Measurements from ENCODE around the gene ENTPD7. TPM values are rescaled to one million over a fixed set of nuclear protein-coding genes. Genes with fewer than 3 reads are reported as not detected.

Gene ENTPD7
- total and polyA plus RNA-seq, 7 donors: 1.2 to 6.6 (median 3.5) TPM

GRCh38 chr10:99750641-99751040 is 91.3 kb downstream of the ENTPD7 start:
- DNase-seq: no peak
- no peak overlapping the region for H3K27ac ChIP-seq
- no peaks in the 10 kb centered on the region for H3K27me3 ChIP-seq
- no peaks in the 10 kb centered on the region for H3K9me3 ChIP-seq
- intact Hi-C loops (cut with DNase I): no loop called here
- no peaks in the 10 kb centered on the region for H3K4me1 ChIP-seq
- H3K4me3 ChIP-seq: no peak overlapping the region
- TF ChIP-seq POLR2A (IDR thresholded peaks at IDR 0.05) (no peak), EP300 (IDR thresholded peaks at IDR 0.05) (no peak), POLR2AphosphoS5 (IDR thresholded peaks at IDR 0.05) (no peak)
- TF ChIP-seq, protein P1, sequence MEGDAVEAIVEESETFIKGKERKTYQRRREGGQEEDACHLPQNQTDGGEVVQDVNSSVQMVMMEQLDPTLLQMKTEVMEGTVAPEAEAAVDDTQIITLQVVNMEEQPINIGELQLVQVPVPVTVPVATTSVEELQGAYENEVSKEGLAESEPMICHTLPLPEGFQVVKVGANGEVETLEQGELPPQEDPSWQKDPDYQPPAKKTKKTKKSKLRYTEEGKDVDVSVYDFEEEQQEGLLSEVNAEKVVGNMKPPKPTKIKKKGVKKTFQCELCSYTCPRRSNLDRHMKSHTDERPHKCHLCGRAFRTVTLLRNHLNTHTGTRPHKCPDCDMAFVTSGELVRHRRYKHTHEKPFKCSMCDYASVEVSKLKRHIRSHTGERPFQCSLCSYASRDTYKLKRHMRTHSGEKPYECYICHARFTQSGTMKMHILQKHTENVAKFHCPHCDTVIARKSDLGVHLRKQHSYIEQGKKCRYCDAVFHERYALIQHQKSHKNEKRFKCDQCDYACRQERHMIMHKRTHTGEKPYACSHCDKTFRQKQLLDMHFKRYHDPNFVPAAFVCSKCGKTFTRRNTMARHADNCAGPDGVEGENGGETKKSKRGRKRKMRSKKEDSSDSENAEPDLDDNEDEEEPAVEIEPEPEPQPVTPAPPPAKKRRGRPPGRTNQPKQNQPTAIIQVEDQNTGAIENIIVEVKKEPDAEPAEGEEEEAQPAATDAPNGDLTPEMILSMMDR (IDR thresholded peaks at IDR 0.05): no peak
- H3K36me3 ChIP-seq: peaks cover 23 to 82% (median 30%) of the 10 kb centered on the region in 4 donors

GRCh38 chr10:99754670-99755069 is 95.4 kb downstream of the ENTPD7 start:
- H3K36me3 ChIP-seq: peaks cover 14 to 85% (median 30%) of the 10 kb centered on the region in 4 donors
- TF ChIP-seq EP300 (IDR thresholded peaks at IDR 0.05): no peak
- intact Hi-C loops (cut with DNase I): no loop called here

More at GRCh38 chr10:99754670-99755069, 95.4 kb downstream of the ENTPD7 start:
- no peak for DNase-seq
- Histone ChIP-seq H3K27me3 (no peaks in the 10 kb centered on the region), H3K4me3 (no peak overlapping the region), H3K9me3 (no peaks in the 10 kb centered on the region), H3K27ac (no peak overlapping the region), H3K4me1 (no peaks in the 10 kb centered on the region)
- 92 to 93% methylated on average over 1 of the region's 1 CpG for WGBS, 2 donors

Small RNAs within 50 kb of the gene (small RNA-seq; reads per million reads assigned to genes)
- gene AL133353.1: 0 reads per million in 3 donors

Other genes with a start within 250 kb of the ENTPD7 start
- 10 to 100 TPM; 13.4 to 29.6 (median 15.4) TPM for gene GOT1, start 228.9 kb upstream of the ENTPD7 start, total RNA-seq
- 10 to 100 TPM; 61.9 to 73.5 (median 64.7) TPM for gene GOT1, start 228.9 kb upstream of the ENTPD7 start, polyA plus RNA-seq
- gene NKX2-3, start 126.6 kb upstream of the ENTPD7 start, total RNA-seq: 10 to 100 TPM; 32.4 to 49.9 (median 34.1) TPM
- gene NKX2-3, start 126.6 kb upstream of the ENTPD7 start, polyA plus RNA-seq: 1 to 10 TPM; 5.8 to 8.9 (median 7.2) TPM
- gene SLC25A28, start 39.1 kb upstream of the ENTPD7 start, total RNA-seq: 10 to 100 TPM; 25.7 to 65.1 (median 39.7) TPM
- gene SLC25A28, start 39.1 kb upstream of the ENTPD7 start, polyA plus RNA-seq: 10 to 100 TPM; 18.0 to 49.2 (median 23.4) TPM
- 10 to 100 TPM; 23.0 to 35.0 (median 27.3) TPM for gene COX15, start 72.6 kb downstream of the ENTPD7 start, total RNA-seq
- gene COX15, start 72.6 kb downstream of the ENTPD7 start, polyA plus RNA-seq: 10 to 100 TPM; 17.4 to 23.4 (median 18.0) TPM
- 10 to 100 TPM; 29.4 to 30.7 (median 30.0) TPM for gene CUTC, start 72.7 kb downstream of the ENTPD7 start, total RNA-seq
- 10 to 100 TPM; 16.4 to 21.4 (median 21.0) TPM for gene CUTC, start 72.7 kb downstream of the ENTPD7 start, polyA plus RNA-seq
- 1 to 10 TPM in 3 of 4 donors, under 1 TPM in 1; 0.41 to 3.9 (median 1.3) TPM for gene ABCC2, start 123.1 kb downstream of the ENTPD7 start, total RNA-seq
- 1 to 10 TPM in 1 of 3 donors, under 1 TPM in 1, not detected in 1; 0.86 to 1.8 TPM for gene ABCC2, start 123.1 kb downstream of the ENTPD7 start, polyA plus RNA-seq

All from sigmoid colon (tissue), 7 donors.